ENCODE measurements around the gene CTAG2.
"Not testable (repeated sequence)": the region's sequence is repeated elsewhere in the genome, so short reads cannot be mapped to it uniquely, and the experiment has no call there.

- TF ChIP-seq EZH2phosphoT487 (IDR thresholded peaks at IDR 0.05; ENCODE audit: insufficient read depth, low read depth); EZH2 (IDR thresholded peaks at IDR 0.05; ENCODE audit: insufficient read depth, poor library complexity, severe bottlenecking): not testable (repeated sequence)
Measured at GRCh38 chrX:154690438-154690837, 37.1 kb upstream of the CTAG2 start.

All from GM23248 (cell line).